EH (cell line): ENCODE measurements around the gene ADH7.
A peak's percentile ranks its signal among the peaks of the same experiment; 100 is the strongest.

ENCODE experiments used
- DNase-seq: peaks from one replicate; pipeline ENCODE4 v3.0.0-alpha.2; 2015; ENCODE audit warnings: low read depth

Gene ADH7

DNA sequence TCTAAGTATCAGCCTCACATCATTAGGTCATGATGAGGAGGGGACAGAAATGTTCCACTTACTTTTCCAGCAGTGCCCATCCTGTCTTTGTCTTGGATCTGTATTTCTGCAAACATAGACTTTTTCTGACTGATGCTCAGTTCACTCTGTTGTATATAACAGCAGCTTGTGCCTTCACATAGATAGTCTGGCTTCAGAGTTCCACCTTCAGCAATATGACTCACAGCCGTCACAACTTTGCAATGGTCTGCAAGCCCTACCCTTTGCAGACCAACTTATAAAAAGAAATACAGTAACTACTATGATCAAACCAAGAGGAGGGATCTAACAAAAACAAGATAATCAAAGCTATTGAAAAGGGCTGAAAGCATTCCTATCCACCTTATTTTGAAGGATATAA, at the start of gene ADH7:
Gene ADH7, minus strand, starts transcription at position 189 of the 400 bp plus-strand sequence. Its CDS starts 109 bp downstream, at position 80.
- DNase-seq = no peak

- peak; percentile 11 for DNase-seq
These were observed 48.5 kb upstream of the ADH7 start for GRCh38 chr4:99483636-99484035.

DNA sequence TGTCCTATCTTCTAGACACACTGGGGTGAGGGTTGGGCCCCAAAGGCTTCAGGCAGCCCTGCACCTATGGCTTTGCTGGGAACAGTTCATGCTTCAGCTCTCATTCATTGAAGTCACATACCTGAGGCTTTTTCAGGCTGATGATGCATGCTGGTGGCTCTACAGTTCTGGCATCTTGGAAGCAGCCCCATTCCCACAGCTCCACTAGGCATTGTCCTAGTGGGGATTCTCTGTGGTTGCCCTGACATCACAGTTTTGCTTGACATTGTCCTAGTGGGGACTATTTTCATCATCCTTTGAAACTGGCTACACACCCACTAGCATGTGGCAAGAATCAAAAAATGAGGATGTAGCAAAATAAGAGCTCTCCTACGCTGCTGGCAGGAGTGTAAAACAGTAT, 38.0 kb upstream of the ADH7 start:
- DNase-seq = peak; percentile 19

DNA sequence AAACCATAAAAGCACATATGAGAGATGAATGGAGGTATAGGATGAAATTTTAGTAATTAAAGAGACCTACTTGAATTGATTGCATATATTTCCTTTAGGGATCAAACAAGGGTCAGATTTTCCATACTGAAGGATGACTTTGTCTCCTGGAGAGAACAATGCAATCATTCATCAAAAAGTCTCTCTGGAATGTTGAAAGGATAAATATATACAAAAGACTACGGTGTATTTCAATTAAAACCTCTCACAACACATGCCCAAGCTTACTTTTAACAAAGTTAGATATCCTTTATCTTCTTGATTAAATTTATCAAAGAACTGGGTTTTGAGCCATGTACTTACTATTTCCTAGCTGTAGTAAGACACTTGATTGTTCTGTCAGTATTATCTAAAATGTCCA, 36.8 kb upstream of the ADH7 start:
- no peak for DNase-seq

DNA sequence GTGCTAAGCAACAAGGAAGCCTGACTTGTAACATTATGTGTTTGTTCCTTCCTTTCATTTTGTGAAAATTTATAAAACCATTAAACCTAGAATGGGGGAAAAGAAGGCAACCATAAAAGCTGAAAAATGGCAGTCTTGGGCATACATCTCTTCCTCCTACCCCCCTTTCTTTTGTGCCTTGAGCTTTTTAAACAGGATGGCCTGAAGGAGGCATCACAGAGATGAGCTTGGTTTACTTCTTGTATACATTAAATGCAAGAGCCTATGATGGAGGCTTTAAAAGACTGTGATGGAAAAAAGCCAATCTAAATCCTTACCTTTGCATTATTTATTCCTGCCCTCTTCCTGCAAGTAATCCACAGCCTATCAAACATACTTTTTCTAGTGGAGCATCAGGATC, 36.2 kb upstream of the ADH7 start:
- DNase-seq = no peak

GRCh38 chr4:99468889-99469288, 33.7 kb upstream of the ADH7 start:
- peak; percentile 22 for DNase-seq

DNA sequence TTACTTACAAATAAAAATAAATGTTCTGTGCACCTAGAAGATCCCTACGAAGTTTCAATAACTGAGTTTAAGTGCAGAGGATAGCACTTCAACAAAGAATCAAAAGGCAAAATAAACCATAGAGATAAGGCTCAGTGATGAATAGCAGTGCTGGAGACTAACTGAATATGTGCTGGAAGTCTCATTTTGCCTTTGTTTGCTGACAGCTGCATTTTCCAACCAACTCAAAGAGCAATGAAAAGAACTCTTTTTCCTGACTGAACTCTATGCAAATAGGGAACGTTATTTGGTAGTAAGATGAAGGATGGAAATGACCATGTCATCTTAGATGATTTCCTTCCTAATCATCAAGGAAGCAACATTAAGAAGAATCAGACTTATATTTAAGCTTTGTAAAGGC, 32.7 kb upstream of the ADH7 start:
- no peak for DNase-seq

- no peak for DNase-seq
These were observed 28.4 kb upstream of the ADH7 start for GRCh38 chr4:99463566-99463965.

- DNase-seq = peak; percentile 73
These were observed 27.8 kb upstream of the ADH7 start for GRCh38 chr4:99462875-99463464.

DNA sequence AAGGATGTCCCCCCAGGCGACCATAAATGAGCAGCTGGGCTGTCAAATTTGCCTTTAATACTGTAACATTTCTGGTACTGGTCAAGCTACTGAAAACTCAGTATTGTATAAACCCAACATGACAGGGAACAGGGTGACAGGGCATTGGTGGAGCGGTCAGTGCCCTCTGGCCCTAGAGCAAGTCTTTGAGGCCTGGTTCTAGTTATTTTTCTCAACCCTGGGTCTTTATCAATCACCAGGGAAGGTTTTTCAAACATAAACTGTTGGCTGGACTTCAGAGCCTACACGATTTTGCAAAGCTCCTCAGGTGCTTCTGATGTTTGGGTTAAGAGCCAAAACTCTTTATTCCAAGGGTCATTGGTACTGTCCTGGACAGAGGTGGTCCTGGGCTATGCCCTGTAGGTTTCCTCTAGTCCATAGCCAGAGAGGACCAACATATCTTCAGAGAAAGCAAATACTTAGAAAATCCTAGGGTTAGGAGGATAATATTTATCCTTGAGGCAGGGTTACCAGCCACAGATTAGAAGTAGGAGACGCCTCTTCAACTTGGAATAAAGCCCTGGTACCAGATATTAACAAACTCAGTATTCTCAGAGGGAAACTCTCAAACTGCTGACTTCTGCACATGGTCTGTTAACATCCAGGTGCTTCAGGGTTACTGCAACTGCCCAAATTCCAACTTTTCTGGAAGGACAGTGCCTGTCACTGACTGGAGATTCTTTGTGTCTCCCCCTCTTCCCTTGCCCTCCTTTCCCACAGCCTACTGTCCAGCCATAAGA, 26.7 kb upstream of the ADH7 start:
- DNase-seq = no peak

- DNase-seq = no peak
These were observed 24.5 kb upstream of the ADH7 start for GRCh38 chr4:99459546-99460042.

DNA sequence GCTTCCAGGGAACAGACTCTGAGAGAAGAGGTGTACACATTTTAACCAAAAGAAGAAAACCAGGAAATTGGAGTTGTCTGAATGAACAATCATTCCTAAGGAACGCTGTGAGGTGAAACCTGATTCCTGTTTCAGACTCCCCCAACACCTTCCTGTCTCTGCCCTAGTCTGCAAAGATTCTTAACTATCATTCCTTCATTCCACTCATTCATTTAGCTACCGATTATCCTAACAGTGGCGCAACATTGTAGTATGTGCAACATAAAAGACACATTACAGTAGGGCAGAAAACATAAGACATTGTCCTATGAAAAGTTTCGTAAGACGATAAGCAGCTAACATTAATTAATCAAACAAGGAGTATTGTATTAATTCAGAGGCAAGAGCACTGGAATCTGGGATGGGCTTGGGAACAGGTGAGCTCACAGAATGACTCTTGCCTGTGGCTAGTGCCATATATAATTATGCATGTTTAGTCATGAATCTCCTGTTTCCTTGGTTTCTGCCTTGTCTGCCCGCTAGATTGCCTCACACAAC, 23.8 kb upstream of the ADH7 start:
- peak; percentile 36 for DNase-seq

- DNase-seq = no peak
These were observed 22.5 kb upstream of the ADH7 start for GRCh38 chr4:99457676-99458075.

DNA sequence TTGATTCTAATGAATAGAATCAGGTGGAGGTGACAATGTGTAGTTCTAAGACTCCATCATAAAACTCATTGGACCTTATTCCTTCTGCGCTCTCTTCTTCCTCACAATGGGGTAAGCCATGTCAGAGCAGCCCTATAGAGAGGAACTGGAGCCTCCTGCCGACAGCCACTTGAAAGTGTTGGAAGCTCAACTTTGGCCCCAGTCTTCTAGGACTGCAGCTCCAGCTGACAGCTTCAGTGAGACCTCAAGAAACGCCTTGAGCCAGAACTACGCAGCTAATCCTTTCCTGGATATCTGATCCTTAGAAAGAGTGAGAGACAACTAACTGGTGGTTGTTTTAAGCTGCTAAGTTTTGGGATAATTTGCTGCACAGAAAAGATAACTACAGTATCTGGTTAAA, 22.1 kb upstream of the ADH7 start:
- no peak for DNase-seq

DNA sequence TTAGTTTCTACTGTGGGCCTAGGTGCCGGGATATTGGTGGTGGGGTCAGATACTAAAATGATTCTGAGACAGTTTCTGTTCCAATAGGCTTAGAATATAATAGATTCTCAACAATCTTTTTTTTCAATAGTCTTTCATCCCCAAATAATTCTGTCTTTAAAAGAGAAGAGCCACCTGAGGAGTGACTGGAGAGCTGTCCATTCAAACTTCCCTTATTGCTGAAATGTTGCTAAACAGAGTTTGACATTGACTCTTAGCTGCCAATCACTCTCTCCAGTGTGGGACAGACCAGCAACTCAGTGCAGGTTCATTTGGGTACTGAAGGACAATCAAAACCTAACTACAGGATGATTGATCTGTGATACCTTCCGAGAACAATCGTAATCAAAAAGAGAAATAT, 12.4 kb upstream of the ADH7 start:
- no peak for DNase-seq

DNA sequence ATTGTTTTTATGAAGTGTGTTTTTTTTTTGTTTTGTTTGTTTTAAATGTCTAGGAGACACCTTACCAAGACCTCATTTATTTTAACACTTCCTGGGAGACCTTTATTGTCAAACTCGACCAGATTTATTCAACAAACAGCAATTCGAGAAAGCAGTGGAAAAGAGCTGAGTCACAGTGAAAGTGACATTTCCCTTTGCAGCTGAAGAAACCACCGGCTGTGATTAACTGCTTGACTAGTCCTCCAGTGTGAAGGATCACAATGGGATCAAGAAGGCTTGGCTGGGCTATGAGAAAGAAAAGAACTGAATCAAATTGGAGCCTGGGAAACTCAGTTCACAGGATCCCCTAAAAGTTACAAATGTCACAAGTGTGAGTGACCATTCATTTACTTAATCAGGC, 11.9 kb upstream of the ADH7 start:
- DNase-seq = peak; percentile 69

GRCh38 chr4:99438405-99438780, 3.3 kb upstream of the ADH7 start:
- no peak for DNase-seq

DNA sequence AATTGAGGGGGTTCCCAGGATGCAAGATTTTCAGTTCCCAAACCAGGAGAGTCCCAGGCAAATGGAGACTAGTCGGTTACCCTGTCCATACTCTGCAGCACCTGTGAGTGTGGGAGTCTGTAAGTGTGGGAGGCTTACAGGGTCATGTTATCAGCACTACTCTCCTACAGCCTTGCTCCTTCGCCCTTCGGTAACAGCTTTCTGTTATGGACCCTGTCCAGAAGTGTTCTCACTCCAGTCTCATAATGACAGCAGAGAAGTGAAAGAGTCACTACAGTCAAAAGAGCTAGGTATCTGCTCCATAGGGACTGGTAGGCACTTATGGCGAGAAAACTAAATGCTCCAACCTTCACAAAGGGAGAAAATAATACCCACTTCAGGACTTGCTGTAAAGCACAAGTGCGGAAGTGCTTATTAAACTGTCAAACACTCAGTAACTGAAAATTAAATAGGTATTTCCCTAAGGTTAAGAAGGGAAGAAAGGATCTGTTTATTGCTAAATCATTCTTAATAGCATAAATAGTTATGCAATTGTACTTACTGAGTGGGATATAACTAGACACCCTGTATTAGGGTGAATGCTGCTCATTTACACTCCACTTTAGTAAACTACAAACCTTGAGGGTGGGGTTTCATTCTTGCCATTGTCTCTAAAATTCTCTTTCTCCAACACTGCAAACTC, 2.7 kb upstream of the ADH7 start:
- DNase-seq = no peak

GRCh38 chr4:99436976-99437722, 2.0 kb upstream of the ADH7 start:
- no peak for DNase-seq

GRCh38 chr4:99436462-99436861, 1.3 kb upstream of the ADH7 start:
- DNase-seq = no peak

DNA sequence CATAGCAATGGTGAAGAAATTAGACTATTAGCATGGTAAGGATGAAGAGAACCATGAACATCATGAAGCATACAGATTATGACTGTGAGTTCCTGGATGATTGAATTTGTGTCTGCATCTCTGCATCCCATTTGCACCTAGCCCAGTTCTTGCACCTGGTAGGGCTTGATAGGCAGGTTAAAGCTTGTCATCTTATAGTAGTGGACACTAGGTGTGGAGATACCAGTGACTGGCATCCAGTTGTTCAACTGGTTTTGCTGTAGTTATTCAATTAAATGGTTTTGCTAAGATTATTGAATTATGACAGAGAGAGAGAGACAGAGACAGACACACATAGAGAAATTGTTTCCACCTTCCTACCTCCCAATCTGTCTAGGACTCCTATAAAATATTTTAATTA, 5.0 kb downstream of the ADH7 start:
- no peak for DNase-seq

GRCh38 chr4:99417125-99417524, 18.0 kb downstream of the ADH7 start:
- DNase-seq = no peak
